IPS-18c (cell line): ENCODE data around the gene SRBD1.

Experiments used
- H3K4me3 ChIP-seq: 2 replicates; pipeline ENCODE4 v1.7.0; 2013; ENCODE audit warnings: low read depth, mild to moderate bottlenecking, low read length, moderate library complexity; ENCODE audit not compliant: insufficient read depth
- H3K9me3 ChIP-seq: one replicate; pipeline ENCODE4 v1.6.1; 2013; ENCODE audit warnings: mild to moderate bottlenecking, low read length, moderate library complexity; ENCODE audit not compliant: control insufficient read depth, insufficient read depth

Gene SRBD1

GRCh38 chr2:45345331-45346234 is 265.5 kb downstream of the SRBD1 start:
- Histone ChIP-seq H3K4me3 (no peak overlapping the region), H3K9me3 (no peaks in the 10 kb centered on the region)

- H3K9me3 ChIP-seq = no peaks in the 10 kb centered on the region
- no peak overlapping the region for H3K4me3 ChIP-seq
These were observed 266.6 kb downstream of the SRBD1 start for GRCh38 chr2:45344502-45344901.

GRCh38 chr2:45344071-45344470 is 267.0 kb downstream of the SRBD1 start:
- no peak overlapping the region for H3K4me3 ChIP-seq
- no peaks in the 10 kb centered on the region for H3K9me3 ChIP-seq

- no peaks in the 10 kb centered on the region for H3K9me3 ChIP-seq
- no peak overlapping the region for H3K4me3 ChIP-seq
These were observed 267.6 kb downstream of the SRBD1 start for GRCh38 chr2:45343251-45344017.

- Histone ChIP-seq H3K4me3 (no peak overlapping the region), H3K9me3 (no peaks in the 10 kb centered on the region)
These were observed 270.7 kb downstream of the SRBD1 start for GRCh38 chr2:45340318-45340717.

- Histone ChIP-seq H3K4me3 (no peak overlapping the region), H3K9me3 (no peaks in the 10 kb centered on the region)
These were observed 271.8 kb downstream of the SRBD1 start for GRCh38 chr2:45339253-45339652.
